Lower leg skin (tissue), 4 donors: ENCODE measurements around the gene SPATS1. TPM values are rescaled to one million over a fixed set of nuclear protein-coding genes. Genes with fewer than 3 reads are reported as not detected.

Source experiments
- DNase-seq, 2 donors: peaks; one replicate each; pipeline ENCODE4 v3.0.0-alpha.2; 2019; ENCODE audit warnings: low spot score in 2 of 2
- H3K4me3 ChIP-seq: fragments of 200-600 bp; sonication (generic); 2 replicates; pipeline ENCODE4 v1.5.1; 2017; ENCODE audit warnings: mild to moderate bottlenecking, low read depth; ENCODE audit not compliant: poor library complexity, severe bottlenecking
- CTCF ChIP-seq, 3 donors: fragments of 450-650 bp; IDR thresholded peaks; one replicate each; pipeline ENCODE4 v1.5.1; 2016; ENCODE audit warnings: antibody characterized with exemption in 3 of 3, mild to moderate bottlenecking in 3 of 3, moderate library complexity in 2 of 3
- POLR2A ChIP-seq, 2 donors: fragments of 450-650 bp; IDR thresholded peaks; one replicate each; pipeline ENCODE4 v1.6.1; 2016 to 2017; ENCODE audit warnings: antibody characterized with exemption in 2 of 2, mild to moderate bottlenecking in 1 of 2, moderate library complexity in 1 of 2
- WGBS, 2 donors: methylation state at CpG; one replicate each; pipeline ENCODE4 v1.1.5; 2018; 5-methylcytosine and 5-hydroxymethylcytosine counted together
- intact Hi-C: fragments of 100-400 bp; cut with DNase I; formaldehyde crosslinking; loops from one replicate; pipeline ENCODE4 v1.15.0; 2023; ENCODE audit warnings: low total_unique reads
- total RNA-seq, 4 donors: library from RNA; depleted of rRNA; stranded (reverse); fragments of >200 nt; gene quantifications; one replicate each; pipeline ENCODE4 v1.1.0, GENCODE V29; 2016

The SPATS1 gene
- total RNA-seq, 4 donors from 2014 or later, result 0.23 TPM; not detected in 3

DNA sequence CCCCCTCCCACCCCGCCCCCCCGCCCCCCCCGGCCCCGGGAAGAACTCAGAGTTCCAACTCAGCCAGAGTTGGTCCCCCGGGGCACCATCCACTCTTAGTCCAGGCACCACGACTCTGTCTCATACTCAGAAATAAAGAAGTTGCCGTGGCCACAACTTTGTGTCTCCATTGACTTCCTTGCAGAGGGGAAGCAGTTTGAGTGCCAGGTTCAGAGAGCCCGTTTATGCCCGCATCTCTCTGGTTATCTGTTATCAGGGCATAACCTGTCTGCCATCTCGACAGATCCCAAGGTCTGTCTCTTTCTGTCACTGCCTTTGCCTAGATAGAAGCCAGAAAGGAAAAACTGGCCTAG is 45.7 kb downstream of the SPATS1 start:
- no peak for TF ChIP-seq POLR2A (IDR thresholded peaks at IDR 0.05)
- DNase-seq, result no peak
- H3K4me3 ChIP-seq, result peak overlapping the region; percentile 25
- intact Hi-C loops, result no loop called here
- WGBS, 2 donors, result 0% methylated on average over 5 to 8 of the region's 10 CpGs

GRCh38 chr6:44388887-44389286 is 46.4 kb downstream of the SPATS1 start:
- TF ChIP-seq POLR2A (IDR thresholded peaks at IDR 0.05), result no peak
- WGBS, 2 donors, result 48 to 60% methylated on average over 5 of the region's 5 CpGs
- intact Hi-C loops, result no loop called here
- no peak for DNase-seq
- no peak overlapping the region for H3K4me3 ChIP-seq

- H3K4me3 ChIP-seq, result no peak overlapping the region
- intact Hi-C loops, result no loop called here
- no peak for TF ChIP-seq CTCF (IDR thresholded peaks at IDR 0.05)
- no peak for TF ChIP-seq POLR2A (IDR thresholded peaks at IDR 0.05)
- DNase-seq, result no peak
- 75 to 79% methylated on average over 1 of the region's 1 CpG for whole genome bisulfite sequencing, 2 donors
Observed at GRCh38 chr6:44390158-44390683, 47.8 kb downstream of the SPATS1 start.

Other genes with a start within 250 kb of the SPATS1 start
- 10 to 100 TPM; 45.7 to 74.3 (median 52.0) TPM for gene MRPL14, start 215.2 kb upstream of the SPATS1 start, total RNA-seq
- 10 to 100 TPM; 73.4 to 91.2 (median 87.7) TPM for gene TMEM63B, start 215.1 kb upstream of the SPATS1 start, total RNA-seq
- 1 to 10 TPM in 2 of 4 donors, under 1 TPM in 2; 0.72 to 1.1 (median 0.89) TPM for gene CAPN11, start 183.8 kb upstream of the SPATS1 start, total RNA-seq
- under 1 TPM in 1 of 4 donors, not detected in 3; 0.69 TPM for gene MYMX, start 125.7 kb upstream of the SPATS1 start, total RNA-seq
- gene SLC29A1, start 119.1 kb upstream of the SPATS1 start, total RNA-seq, result 10 to 100 TPM; 54.6 to 86.4 (median 82.5) TPM
- gene HSP90AB1, start 95.5 kb upstream of the SPATS1 start, total RNA-seq, result 100 to 1,000 TPM; 505 to 604 (median 551) TPM
- gene SLC35B2, start 85.1 kb upstream of the SPATS1 start, total RNA-seq, result 10 to 100 TPM; 18.0 to 40.6 (median 32.6) TPM
- 10 to 100 TPM; 10.8 to 21.1 (median 17.3) TPM for gene NFKBIE, start 77.1 kb upstream of the SPATS1 start, total RNA-seq
- under 1 TPM in 2 of 4 donors, not detected in 2; 0.10 to 0.42 TPM for gene TMEM151B, start 72.2 kb upstream of the SPATS1 start, total RNA-seq
- gene AARS2, start 29.3 kb upstream of the SPATS1 start, total RNA-seq, result 10 to 100 TPM in 3 of 4 donors, 1 to 10 TPM in 1; 5.9 to 15.7 (median 12.8) TPM
- gene CDC5L, start 45.1 kb downstream of the SPATS1 start, total RNA-seq, result 10 to 100 TPM; 12.3 to 19.2 (median 13.9) TPM